Body of pancreas (tissue), 4 donors: ENCODE measurements around the gene BTBD3. TPM values are rescaled to one million over a fixed set of nuclear protein-coding genes. Genes with fewer than 3 reads are reported as not detected.

Experiments used
- ATAC-seq: fragments of 150-250 bp; one replicate; pipeline ENCODE4 v1.9.1; 2016
- DNase-seq, 4 donors: peaks; one replicate each; pipeline ENCODE4 v3.0.0-alpha.2; 2019
- H3K27ac ChIP-seq, 4 donors: fragments of 200-600 bp; sonication (generic); 1 replicate in 3 of 4; 2 replicates in 1 of 4; pipeline versions ENCODE4 v1.5.1 to v1.6.1; 2016 to 2019; ENCODE audit warnings: mild to moderate bottlenecking in 1 of 4, mixed read lengths in 1 of 4, moderate library complexity in 1 of 4
- H3K27me3 ChIP-seq, 2 donors: fragments of 200-600 bp; sonication (generic); one replicate each; pipeline ENCODE4 v1.6.0; 2016; ENCODE audit warnings: mild to moderate bottlenecking in 1 of 2
- H3K36me3 ChIP-seq, 2 donors: fragments of 200-600 bp; sonication (generic); replicated peaks in 1 of 2; 2 replicates each; pipeline ENCODE4 v1.5.1; 2016; ENCODE audit warnings: low read depth in 2 of 2; ENCODE audit not compliant: insufficient read depth in 1 of 2
- H3K4me1 ChIP-seq: fragments of 200-600 bp; sonication (generic); one replicate; pipeline ENCODE4 v1.6.0; 2016
- H3K4me3 ChIP-seq, 2 donors: fragments of 200-600 bp; sonication (generic); 1 replicate in 1 of 2; 2 replicates in 1 of 2; pipeline ENCODE4 v1.5.1; 2016 to 2019
- H3K9me3 ChIP-seq, 3 donors: fragments of 200-600 bp; sonication (generic); 1 replicate in 2 of 3; 2 replicates in 1 of 3; pipeline ENCODE4 v1.5.1; 2016
- CTCF ChIP-seq, 7 experiments: fragments of 450-650 bp in 4 of 7; fragments of 200-600 bp in 3 of 7; sonication (generic) in 3 of 7; IDR thresholded peaks; one replicate each; pipeline ENCODE4 v1.5.1; 2016 to 2019; ENCODE audit warnings: antibody characterized with exemption in 7 of 7
- POLR2A ChIP-seq, 3 donors: fragments of 450-650 bp; IDR thresholded peaks; one replicate each; pipeline ENCODE4 v1.6.1; 2016; ENCODE audit warnings: antibody characterized with exemption in 3 of 3, mild to moderate bottlenecking in 2 of 3
- WGBS, 2 donors: methylation state at CpG; one replicate each; pipeline ENCODE4 v1.1.5; 2017; 5-methylcytosine and 5-hydroxymethylcytosine counted together
- intact Hi-C: fragments of 100-400 bp; cut with DNase I; formaldehyde crosslinking; loops from one replicate; pipeline ENCODE4 v1.15.1; 2023
- total RNA-seq, 2 donors: library from RNA; depleted of rRNA; stranded (reverse); fragments of >200 nt; gene quantifications; one replicate each; pipeline ENCODE4 v1.1.0, GENCODE V29; 2016

Gene BTBD3
- total RNA-seq, 2 donors from 2014 or later = 23.1 to 48.8 TPM

- ATAC-seq (no peak), DNase-seq (no peak)
- Histone ChIP-seq H3K36me3 (no peaks in the 10 kb centered on the region), H3K27me3 (no peaks in the 10 kb centered on the region), H3K4me3 (no peak overlapping the region), H3K9me3 (no peaks in the 10 kb centered on the region), H3K27ac (no peak overlapping the region), H3K4me1 (no peaks in the 10 kb centered on the region)
- intact Hi-C loops = no loop called here
- TF ChIP-seq POLR2A (IDR thresholded peaks at IDR 0.05) (no peak), CTCF (IDR thresholded peaks at IDR 0.05) (no peak)
- 54% methylated on average over 3 of the region's 3 CpGs for WGBS, 2 donors
Measured at GRCh38 chr20:11966186-11966585, 48.5 kb downstream of the BTBD3 start.

GRCh38 chr20:11970243-11970836 lies 52.6 kb downstream of the BTBD3 start:
- WGBS, 2 donors = 81 to 90% methylated on average over 3 of the region's 3 CpGs
- TF ChIP-seq POLR2A (IDR thresholded peaks at IDR 0.05) = no peak
- no peak for TF ChIP-seq CTCF (IDR thresholded peaks at IDR 0.05)
- Histone ChIP-seq H3K36me3 (no peaks in the 10 kb centered on the region), H3K9me3 (no peaks in the 10 kb centered on the region), H3K4me3 (no peak overlapping the region), H3K27me3 (no peaks in the 10 kb centered on the region), H3K27ac (no peak overlapping the region), H3K4me1 (no peaks in the 10 kb centered on the region)
- DNase-seq (no peak), ATAC-seq (no peak)
- intact Hi-C loops = no loop called here

- Histone ChIP-seq H3K27ac (no peak overlapping the region), H3K27me3 (no peaks in the 10 kb centered on the region), H3K9me3 (no peaks in the 10 kb centered on the region), H3K36me3 (no peaks in the 10 kb centered on the region), H3K4me1 (no peaks in the 10 kb centered on the region), H3K4me3 (no peak overlapping the region)
- no peak for ATAC-seq
- WGBS, 2 donors = 80% methylated on average over 2 of the region's 2 CpGs
- no peak for DNase-seq
- TF ChIP-seq POLR2A (IDR thresholded peaks at IDR 0.05) (no peak), CTCF (IDR thresholded peaks at IDR 0.05) (no peak)
- intact Hi-C loops = no loop called here
Measured at GRCh38 chr20:11972478-11972877, 54.8 kb downstream of the BTBD3 start.
